Stomach (tissue), 19 donors: ENCODE results near the gene LMOD1. TPM values are rescaled to one million over a fixed set of nuclear protein-coding genes. Genes with fewer than 3 reads are reported as not detected.

Experiments used
- DNase-seq, 2 donors: peaks; one replicate each; pipeline versions ENCODE4 v3.0.0 to v3.0.0-alpha.2; 2013 to 2019
- H3K27ac ChIP-seq, 5 donors: fragments of 200-600 bp in 4 of 5; sonication (generic) in 4 of 5; one replicate each; pipeline ENCODE4 v1.5.1; 2013 to 2019; ENCODE audit warnings: mild to moderate bottlenecking in 1 of 5, moderate library complexity in 1 of 5
- H3K27me3 ChIP-seq, 3 donors: fragments of 200-600 bp; sonication (generic); one replicate each; pipeline ENCODE4 v1.5.1; 2017 to 2019; ENCODE audit warnings: mixed run types in 1 of 3
- H3K36me3 ChIP-seq, 4 donors: fragments of 200-600 bp; sonication (generic); 1 replicate in 3 of 4; 2 replicates in 1 of 4; pipeline ENCODE4 v1.5.1; 2016 to 2019
- H3K4me1 ChIP-seq, 4 donors: fragments of 200-600 bp; sonication (generic); one replicate each; pipeline ENCODE4 v1.5.1; 2016 to 2019
- H3K4me3 ChIP-seq, 4 donors: fragments of 200-600 bp; sonication (generic) in 3 of 4; one replicate each; pipeline ENCODE4 v1.5.1; 2016 to 2019; ENCODE audit warnings: mild to moderate bottlenecking in 1 of 4
- H3K9me3 ChIP-seq, 4 donors: fragments of 200-600 bp; sonication (generic); one replicate each; pipeline ENCODE4 v1.5.1; 2016 to 2019
- CTCF ChIP-seq, 7 experiments: fragments of 450-650 bp in 4 of 7; fragments of 200-600 bp in 3 of 7; sonication (generic) in 3 of 7; IDR thresholded peaks; one replicate each; pipeline ENCODE4 v1.5.1; 2016 to 2019; ENCODE audit warnings: antibody characterized with exemption in 7 of 7, control low read depth in 2 of 7, mild to moderate bottlenecking in 1 of 7
- EP300 ChIP-seq: sonication (generic); formaldehyde crosslinking; IDR thresholded peaks from one replicate; pipeline ENCODE4 v1.6.1; 2017; ENCODE audit warnings: antibody characterized with exemption
- POLR2A ChIP-seq, 4 donors: fragments of 450-650 bp; IDR thresholded peaks; one replicate each; pipeline ENCODE4 v1.6.1; 2016; ENCODE audit warnings: antibody characterized with exemption in 4 of 4, control low read depth in 2 of 4, mild to moderate bottlenecking in 1 of 4, moderate library complexity in 1 of 4
- POLR2AphosphoS5 ChIP-seq, 3 donors: sonication (generic); formaldehyde crosslinking; IDR thresholded peaks; one replicate each; pipeline ENCODE4 v1.6.1; 2016; ENCODE audit warnings: antibody characterized with exemption in 3 of 3
- WGBS, 5 donors: extraction: QIAGEN DNeasy Blood & Tissue Kit in 3 of 5; methylation state at CpG; one replicate each; pipeline versions ENCODE4 v1.1.5 to v1.1.7; 2013 to 2018; 5-methylcytosine and 5-hydroxymethylcytosine counted together
- intact Hi-C: fragments of 100-400 bp; cut with DNase I; formaldehyde crosslinking; loops from one replicate; pipeline ENCODE4 v1.15.1; 2023; ENCODE audit warnings: low total_unique reads
- long read RNA-seq, 10 donors: transcript quantifications; one replicate each; lab custom pipeline, GENCODE V29; 2026
- polyA plus RNA-seq, 3 donors: library from polyadenylated mRNA; stranded (reverse); fragments of 200-250 nt; gene quantifications; one replicate each; pipeline ENCODE4 v1.2.3, GENCODE V29; 2013
- total RNA-seq, 5 donors: library from RNA; depleted of rRNA; stranded (reverse); fragments of >200 nt; gene quantifications; one replicate each; pipeline versions ENCODE4 v1.1.0 to v1.2.3, GENCODE V29; 2014 to 2016
- donor health status: healthy with polysubstance abuse.
- donor health status: Bipolar disorder and iron deficiency.
- donor health status: healthy.

Gene LMOD1
- total RNA-seq, result 100 to 1,000 TPM in 3 of 5 donors, 10 to 100 TPM in 2; 27.5 to 420 (median 102) TPM
- polyA plus RNA-seq, result 100 to 1,000 TPM in 1 of 3 donors, 10 to 100 TPM in 2; 19.6 to 117 (median 22.9) TPM
- long read RNA-seq, donor 1, partial matches to known transcripts, result 24 of 31 reads
- long read RNA-seq, donor 1, other reads (novel, unspliced or antisense), result 7 of 31 reads
- long read RNA-seq, donor 2, partial matches to known transcripts, result 23 of 23 reads
- long read RNA-seq, donor 2, other reads (novel, unspliced or antisense), result 0 of 23 reads
- long read RNA-seq, donor 3, partial matches to known transcripts, result 33 of 33 reads
- long read RNA-seq, donor 3, other reads (novel, unspliced or antisense), result 0 of 33 reads
- long read RNA-seq, donor 4, result 0 reads
- long read RNA-seq, donor 5, partial matches to known transcripts, result 14 of 21 reads
- long read RNA-seq, donor 5, other reads (novel, unspliced or antisense), result 7 of 21 reads
- long read RNA-seq, donor 6, result 0 reads
- long read RNA-seq, donor 7, partial matches to known transcripts, result 42 of 66 reads
- long read RNA-seq, donor 7, other reads (novel, unspliced or antisense), result 24 of 66 reads
- long read RNA-seq, donor 8, partial matches to known transcripts, result 12 of 12 reads
- long read RNA-seq, donor 8, other reads (novel, unspliced or antisense), result 0 of 12 reads
- long read RNA-seq, donor 9, partial matches to known transcripts, result 11 of 17 reads
- long read RNA-seq, donor 9, other reads (novel, unspliced or antisense), result 6 of 17 reads
- long read RNA-seq, donor 10, partial matches to known transcripts, result 6 of 6 reads
- long read RNA-seq, donor 10, other reads (novel, unspliced or antisense), result 0 of 6 reads

- H3K27ac ChIP-seq, result peak within 1 kb of the TSS; percentile 50 to 91 (median 79)
- H3K27me3 ChIP-seq, result peaks cover 0 to 42% (median 35%) of the 10 kb centered on the region in 3 donors
- H3K9me3 ChIP-seq, result no peaks in the 10 kb centered on the region
- TF ChIP-seq CTCF (IDR thresholded peaks at IDR 0.05) (no peak), POLR2A (IDR thresholded peaks at IDR 0.05) (peak in 2 of 4 donors; percentile 61 to 75), EP300 (no peak), POLR2AphosphoS5 (IDR thresholded peaks at IDR 0.05) (peak; percentile 89 to 96 (median 96))
- intact Hi-C loops, result loop anchor here (10.0 kb wide), 1 partner anchor 52 kb away; no protein-coding TSS in a partner anchor
- peak; percentile 78 to 94 for DNase-seq
- peaks cover 5 to 13% (median 7%) of the 10 kb centered on the region in 4 donors for H3K4me1 ChIP-seq
- peaks cover 0 to 14% (median 0%) of the 10 kb centered on the region in 4 donors for H3K36me3 ChIP-seq
- WGBS, 5 donors, result 3 to 6% (median 4%) methylated on average over 27 to 28 of the region's 28 CpGs
- peak within 1 kb of the TSS; percentile 50 to 62 (median 50) for H3K4me3 ChIP-seq
Measured at GRCh38 chr1:201946224-201946908, at the start of gene LMOD1. Gene LMOD1, minus strand, starts transcription at chr1:201946548. Its CDS starts 208 bp downstream, at chr1:201946340.

- WGBS, 5 donors, result 42 to 59% (median 48%) methylated on average over 6 of the region's 6 CpGs
- no peak overlapping the region for H3K4me3 ChIP-seq
- no peaks in the 10 kb centered on the region for H3K9me3 ChIP-seq
- peaks cover 0 to 16% (median 5%) of the 10 kb centered on the region in 4 donors for H3K4me1 ChIP-seq
- intact Hi-C loops, result no loop called here
- no peaks in the 10 kb centered on the region for H3K27me3 ChIP-seq
- DNase-seq, result peak in 1 of 2 donors; percentile 51
- TF ChIP-seq POLR2AphosphoS5 (IDR thresholded peaks at IDR 0.05) (no peak), CTCF (IDR thresholded peaks at IDR 0.05) (no peak), EP300 (no peak), POLR2A (IDR thresholded peaks at IDR 0.05) (no peak)
- peaks cover 44 to 75% (median 71%) of the 10 kb centered on the region in 4 donors for H3K36me3 ChIP-seq
- H3K27ac ChIP-seq, result no peak overlapping the region
Measured at GRCh38 chr1:201990427-201990826, 44.1 kb upstream of the LMOD1 start.

GRCh38 chr1:201989354-201990128 lies 43.2 kb upstream of the LMOD1 start:
- H3K27ac ChIP-seq, result no peak overlapping the region
- no peaks in the 10 kb centered on the region for H3K27me3 ChIP-seq
- intact Hi-C loops, result no loop called here
- peaks cover 0 to 22% (median 6%) of the 10 kb centered on the region in 4 donors for H3K4me1 ChIP-seq
- no peak overlapping the region for H3K4me3 ChIP-seq
- 95 to 99% (median 96%) methylated on average over 10 of the region's 10 CpGs for WGBS, 5 donors
- TF ChIP-seq POLR2AphosphoS5 (IDR thresholded peaks at IDR 0.05), result no peak
- no peak for TF ChIP-seq POLR2A (IDR thresholded peaks at IDR 0.05)
- no peak for TF ChIP-seq EP300
- TF ChIP-seq CTCF (IDR thresholded peaks at IDR 0.05), result no peak
- no peaks in the 10 kb centered on the region for H3K9me3 ChIP-seq
- peaks cover 44 to 67% (median 62%) of the 10 kb centered on the region in 4 donors for H3K36me3 ChIP-seq
- DNase-seq, result no peak
